HG03139 (cell line): ENCODE results near the gene KCNJ10.

ENCODE experiments used
- ATAC-seq: cut with Tn5 transposase; IDR thresholded peaks from one replicate; pipeline ENCODE4 v1.9.1; 2021; ENCODE audit not compliant: unreplicated experiment

Gene KCNJ10

GRCh38 chr1:159992161-159992560 lies 77.8 kb downstream of the KCNJ10 start:
- ATAC-seq = no peak

GRCh38 chr1:159991513-159991912 lies 78.4 kb downstream of the KCNJ10 start:
- no peak for ATAC-seq

- no peak for ATAC-seq
These were observed 80.0 kb downstream of the KCNJ10 start for GRCh38 chr1:159990005-159990404.

GRCh38 chr1:159989581-159989980 lies 80.4 kb downstream of the KCNJ10 start:
- ATAC-seq = no peak

- ATAC-seq = no peak
These were observed 82.0 kb downstream of the KCNJ10 start for GRCh38 chr1:159988006-159988405.

GRCh38 chr1:159987186-159987585 lies 82.8 kb downstream of the KCNJ10 start:
- no peak for ATAC-seq

- ATAC-seq = no peak
These were observed 83.4 kb downstream of the KCNJ10 start for GRCh38 chr1:159986531-159986930.

GRCh38 chr1:159986093-159986492 lies 83.9 kb downstream of the KCNJ10 start:
- ATAC-seq = no peak

GRCh38 chr1:159985473-159985872 lies 84.5 kb downstream of the KCNJ10 start:
- no peak for ATAC-seq

- no peak for ATAC-seq
These were observed 86.3 kb downstream of the KCNJ10 start for GRCh38 chr1:159983681-159984080.

- ATAC-seq = no peak
These were observed 87.7 kb downstream of the KCNJ10 start for GRCh38 chr1:159982280-159982679.

GRCh38 chr1:159981351-159982055 lies 88.5 kb downstream of the KCNJ10 start:
- ATAC-seq = no peak

- ATAC-seq = no peak
These were observed 89.2 kb downstream of the KCNJ10 start for GRCh38 chr1:159980786-159981185.

- no peak for ATAC-seq
These were observed 89.9 kb downstream of the KCNJ10 start for GRCh38 chr1:159980076-159980475.

GRCh38 chr1:159979257-159979656 lies 90.7 kb downstream of the KCNJ10 start:
- ATAC-seq = no peak

GRCh38 chr1:159978107-159978398 lies 91.9 kb downstream of the KCNJ10 start:
- no peak for ATAC-seq

GRCh38 chr1:159977364-159978106 lies 92.4 kb downstream of the KCNJ10 start:
- no peak for ATAC-seq

GRCh38 chr1:159974350-159974965 lies 95.5 kb downstream of the KCNJ10 start:
- no peak for ATAC-seq

- no peak for ATAC-seq
These were observed 96.5 kb downstream of the KCNJ10 start for GRCh38 chr1:159973350-159973940.

GRCh38 chr1:159972443-159973205 lies 97.3 kb downstream of the KCNJ10 start:
- ATAC-seq = no peak

- ATAC-seq = no peak
These were observed 99.0 kb downstream of the KCNJ10 start for GRCh38 chr1:159970932-159971342.
